Measurements from ENCODE around the gene CDC42SE2. TPM values are rescaled to one million over a fixed set of nuclear protein-coding genes. Genes with fewer than 3 reads are reported as not detected.

Gene CDC42SE2
- total RNA-seq, 2 experiments from 2014 or later, result 100 to 102 TPM

GRCh38 chr5:131356619-131357018 lies 92.8 kb downstream of the CDC42SE2 start:
- DNase-seq, result no peak
- POLR2A ChIA-PET, result interaction anchor here (0.5 to 1.6 kb wide), 12 partner anchors 9 to 94 kb away, joined by 3 to 5 read pairs (median 4); no protein-coding TSS in a partner anchor
- CTCF ChIA-PET, result interaction anchor here (1.0 to 2.6 kb wide), 6 partner anchors 12 to 93 kb away, joined by 3 to 7 read pairs (median 6); no protein-coding TSS in a partner anchor
- intact Hi-C loops (cut with micrococcal nuclease), result no loop called here
- Mint-ChIP-seq H3K27me3 (no peaks in the 10 kb centered on the region), H3K9me3 (no peaks in the 10 kb centered on the region), H3K36me3 (ENCODE audit: low read depth) (peaks cover 50% of the 10 kb centered on the region), H3K27ac (peak overlapping the region; percentile 61), H3K4me3 (no peak overlapping the region), H3K4me1 (ENCODE audit: low read depth) (peaks cover 65% of the 10 kb centered on the region)
- no peak for ATAC-seq
- TF ChIP-seq CTCF (IDR thresholded peaks at IDR 0.05), result no peak

- no peak for TF ChIP-seq CTCF (IDR thresholded peaks at IDR 0.05)
- DNase-seq, result peak; percentile 55
- H3K4me3 Mint-ChIP-seq, result peak overlapping the region; percentile 42
- H3K27ac Mint-ChIP-seq, result peak overlapping the region; percentile 85
- intact Hi-C loops (cut with micrococcal nuclease), result no loop called here
- CTCF ChIA-PET, result no interaction called here
- peaks cover 68% of the 10 kb centered on the region for H3K4me1 Mint-ChIP-seq (ENCODE audit: low read depth)
- H3K9me3 Mint-ChIP-seq, result no peaks in the 10 kb centered on the region
- POLR2A ChIA-PET, result interaction anchor here (0.5 to 1.8 kb wide), 6 partner anchors 11 to 94 kb away, joined by 3 to 5 read pairs (median 4); partner anchors contain the start of gene CDC42SE2
- ATAC-seq, result peak; percentile 81
- no peaks in the 10 kb centered on the region for H3K27me3 Mint-ChIP-seq
- peaks cover 49% of the 10 kb centered on the region for H3K36me3 Mint-ChIP-seq (ENCODE audit: low read depth)
Observed at GRCh38 chr5:131357739-131358561, 94.1 kb downstream of the CDC42SE2 start.

GRCh38 chr5:131361677-131362315 lies 97.9 kb downstream of the CDC42SE2 start:
- ATAC-seq (no peak), DNase-seq (no peak)
- Mint-ChIP-seq H3K9me3 (no peaks in the 10 kb centered on the region), H3K27me3 (no peaks in the 10 kb centered on the region), H3K4me1 (ENCODE audit: low read depth) (peaks cover 73% of the 10 kb centered on the region), H3K36me3 (ENCODE audit: low read depth) (peaks cover 68% of the 10 kb centered on the region), H3K4me3 (no peak overlapping the region), H3K27ac (peak overlapping the region; percentile 58)
- intact Hi-C loops (cut with micrococcal nuclease), result no loop called here
- TF ChIP-seq CTCF (IDR thresholded peaks at IDR 0.05), result no peak
- ChIA-PET CTCF (interaction anchor here (1.0 to 1.3 kb wide), 2 partner anchors 16 kb away, joined by 3 read pairs; no protein-coding TSS in a partner anchor), POLR2A (interaction anchor here (0.7 to 3.4 kb wide), 5 partner anchors 11 to 43 kb away, joined by 3 to 13 read pairs (median 3); no protein-coding TSS in a partner anchor)

GRCh38 chr5:131363811-131364506 lies 100.1 kb downstream of the CDC42SE2 start:
- POLR2A ChIA-PET, result interaction anchor here (1.3 kb wide), 1 partner anchor 22 kb away, joined by 3 read pairs; no protein-coding TSS in a partner anchor
- Mint-ChIP-seq H3K27ac (peak overlapping the region; percentile 84), H3K9me3 (peaks cover 7% of the 10 kb centered on the region), H3K4me1 (ENCODE audit: low read depth) (peaks cover 68% of the 10 kb centered on the region), H3K4me3 (no peak overlapping the region), H3K27me3 (no peaks in the 10 kb centered on the region), H3K36me3 (ENCODE audit: low read depth) (peaks cover 65% of the 10 kb centered on the region)
- DNase-seq, result no peak
- intact Hi-C loops (cut with micrococcal nuclease), result no loop called here
- no peak for TF ChIP-seq CTCF (IDR thresholded peaks at IDR 0.05)
- peak; percentile 18 for ATAC-seq
- CTCF ChIA-PET, result no interaction called here

All from activated CD8-positive, alpha-beta T cell treated with anti-CD3 and anti-CD28 coated beads for 36 hours (primary cell).